Embryonic facial prominence (tissue), 1 donor: ENCODE results near the gene MED12.
"Not testable (repeated sequence)": the region's sequence is repeated elsewhere in the genome, so short reads cannot be mapped to it uniquely, and the experiment has no call there.

Experiments
- DNase-seq: peaks from one replicate; pipeline ENCODE4 v3.0.0-alpha.2; 2016; ENCODE audit errors: extremely low spot score

The MED12 gene

GRCh38 chrX:71162981-71163380, 44.6 kb downstream of the MED12 start:
- DNase-seq: no peak

GRCh38 chrX:71164071-71164470, 45.7 kb downstream of the MED12 start:
- no peak for DNase-seq

GRCh38 chrX:71166461-71166860, 48.1 kb downstream of the MED12 start:
- DNase-seq: no peak

- DNase-seq: no peak
Observed at GRCh38 chrX:71167031-71167781, 48.8 kb downstream of the MED12 start.

GRCh38 chrX:71168134-71168533, 49.7 kb downstream of the MED12 start:
- no peak for DNase-seq

- no peak for DNase-seq
Observed at GRCh38 chrX:71169586-71169985, 51.2 kb downstream of the MED12 start.

- no peak for DNase-seq
Observed at GRCh38 chrX:71170660-71171059, 52.3 kb downstream of the MED12 start.

- no peak for DNase-seq
Observed at GRCh38 chrX:71171110-71171801, 52.9 kb downstream of the MED12 start.

- DNase-seq: no peak
Observed at GRCh38 chrX:71173440-71173839, 55.0 kb downstream of the MED12 start.

GRCh38 chrX:71174795-71175194, 56.4 kb downstream of the MED12 start:
- no peak for DNase-seq

- no peak for DNase-seq
Observed at GRCh38 chrX:71175531-71175930, 57.1 kb downstream of the MED12 start.

- DNase-seq: no peak
Observed at GRCh38 chrX:71177327-71177726, 58.9 kb downstream of the MED12 start.

GRCh38 chrX:71178908-71179307, 60.5 kb downstream of the MED12 start:
- no peak for DNase-seq

- not testable (repeated sequence) for DNase-seq
Observed at GRCh38 chrX:71180579-71181265, 62.3 kb downstream of the MED12 start.

GRCh38 chrX:71181558-71181909, 63.1 kb downstream of the MED12 start:
- DNase-seq: no peak

- DNase-seq: peak; percentile 89
Observed at GRCh38 chrX:71181910-71182799, 63.8 kb downstream of the MED12 start.

GRCh38 chrX:71182871-71183270, 64.5 kb downstream of the MED12 start:
- no peak for DNase-seq

GRCh38 chrX:71183341-71183740, 64.9 kb downstream of the MED12 start:
- no peak for DNase-seq

GRCh38 chrX:71184092-71184491, 65.7 kb downstream of the MED12 start:
- DNase-seq: no peak

- DNase-seq: no peak
Observed at GRCh38 chrX:71184803-71185495, 66.6 kb downstream of the MED12 start.

GRCh38 chrX:71191248-71191647, 72.9 kb downstream of the MED12 start:
- DNase-seq: no peak
